Activated CD4-positive, alpha-beta memory T cell treated with anti-CD3 and anti-CD28 coated beads, Interleukin-2, amount 10 ng/mL, durations not matched to agents 7 days and 5 days (primary cell): ENCODE measurements around the gene SBF1. TPM values are rescaled to one million over a fixed set of nuclear protein-coding genes. Genes with fewer than 3 reads are reported as not detected.

Experiments
- CTCF ChIA-PET: fragments of 350-600 bp; sonication (Branson Sonifier 250); formaldehyde crosslinking; loops from one replicate; lab custom pipeline; 2021; ENCODE audit warnings: antibody characterized with exemption, inconsistent platforms; lab: Charles Lee
- POLR2A ChIA-PET: fragments of 350-600 bp; sonication (Branson Sonifier 250); formaldehyde crosslinking; loops from one replicate; lab custom pipeline; 2021; ENCODE audit warnings: antibody characterized with exemption; lab: Charles Lee
- DNase-seq: peaks from one replicate; pipeline ENCODE4 v3.0.0-alpha.2; 2020
- H3K27ac Mint-ChIP-seq: one replicate; pipeline ENCODE4 v1.8.0; 2021; ENCODE audit warnings: mild to moderate bottlenecking, mixed read lengths
- H3K27me3 Mint-ChIP-seq: one replicate; pipeline ENCODE4 v1.8.0; 2021; ENCODE audit warnings: mixed read lengths
- H3K36me3 Mint-ChIP-seq: one replicate; pipeline ENCODE4 v1.8.0; 2021; ENCODE audit warnings: low read depth, mixed read lengths
- H3K4me1 Mint-ChIP-seq: one replicate; pipeline ENCODE4 v1.8.0; 2021; ENCODE audit warnings: mixed read lengths
- H3K4me3 Mint-ChIP-seq: one replicate; pipeline ENCODE4 v1.8.0; 2021; ENCODE audit warnings: mild to moderate bottlenecking, mixed read lengths
- H3K9me3 Mint-ChIP-seq: one replicate; pipeline ENCODE4 v1.8.0; 2021; ENCODE audit warnings: mixed read lengths
- total RNA-seq, 2 experiments: library from RNA; stranded (reverse); gene quantifications; one replicate each; pipeline ENCODE4 v1.2.3, GENCODE V29; 2021

The SBF1 gene
- total RNA-seq, 2 experiments from 2014 or later, result 181 to 196 TPM

- ChIA-PET POLR2A (interaction anchor here (1.0 to 3.2 kb wide), 4 partner anchors 8 to 64 kb away, joined by 3 to 31 read pairs (median 4); partner anchors contain the start of genes CHKB, LMF2 and NCAPH2), CTCF (interaction anchor here (1.1 kb wide), 1 partner anchor 10 kb away, joined by 3 read pairs; the partner anchor contains the start of genes LMF2 and NCAPH2)
- Mint-ChIP-seq H3K9me3 (no peaks in the 10 kb centered on the region), H3K36me3 (peaks cover 41% of the 10 kb centered on the region), H3K27me3 (no peaks in the 10 kb centered on the region), H3K4me1 (peaks cover 12% of the 10 kb centered on the region), H3K4me3 (no peak overlapping the region), H3K27ac (no peak overlapping the region)
- DNase-seq, result no peak
These were observed 42.8 kb upstream of the SBF1 start for GRCh38 chr22:50517495-50518260.

- no peaks in the 10 kb centered on the region for H3K9me3 Mint-ChIP-seq
- ChIA-PET CTCF (no interaction called here), POLR2A (interaction anchor here (1.0 to 3.2 kb wide), 4 partner anchors 9 to 65 kb away, joined by 3 to 31 read pairs (median 4); partner anchors contain the start of genes CHKB, LMF2 and NCAPH2)
- no peak for DNase-seq
- H3K4me1 Mint-ChIP-seq, result peaks cover 18% of the 10 kb centered on the region
- H3K4me3 Mint-ChIP-seq, result no peak overlapping the region
- no peaks in the 10 kb centered on the region for H3K27me3 Mint-ChIP-seq
- H3K36me3 Mint-ChIP-seq, result peaks cover 49% of the 10 kb centered on the region
- no peak overlapping the region for H3K27ac Mint-ChIP-seq
These were observed 42.1 kb upstream of the SBF1 start for GRCh38 chr22:50516891-50517290.

GRCh38 chr22:50516068-50516467, 41.2 kb upstream of the SBF1 start:
- Mint-ChIP-seq H3K27ac (no peak overlapping the region), H3K9me3 (no peaks in the 10 kb centered on the region), H3K36me3 (peaks cover 48% of the 10 kb centered on the region), H3K4me1 (peaks cover 20% of the 10 kb centered on the region), H3K27me3 (no peaks in the 10 kb centered on the region), H3K4me3 (no peak overlapping the region)
- POLR2A ChIA-PET, result interaction anchor here (3.4 kb wide), 1 partner anchor 9 kb away, joined by 42 read pairs; the partner anchor contains the start of gene SCO2
- CTCF ChIA-PET, result interaction anchor here (2.9 kb wide), 1 partner anchor 9 kb away, joined by 10 read pairs; the partner anchor contains the start of gene SCO2
- no peak for DNase-seq

- Mint-ChIP-seq H3K4me1 (peaks cover 35% of the 10 kb centered on the region), H3K4me3 (no peak overlapping the region), H3K27me3 (no peaks in the 10 kb centered on the region), H3K27ac (no peak overlapping the region), H3K9me3 (no peaks in the 10 kb centered on the region), H3K36me3 (peaks cover 39% of the 10 kb centered on the region)
- CTCF ChIA-PET, result interaction anchor here (1.4 to 2.9 kb wide), 2 partner anchors 12 kb away, joined by 6 to 10 read pairs; partner anchors contain the start of gene SCO2
- POLR2A ChIA-PET, result interaction anchor here (3.4 to 7.7 kb wide), 2 partner anchors 12 to 14 kb away, joined by 42 to 321 read pairs; partner anchors contain the start of genes SCO2 and TYMP
- no peak for DNase-seq
These were observed 38.3 kb upstream of the SBF1 start for GRCh38 chr22:50513175-50513574.

- DNase-seq, result no peak
- no peaks in the 10 kb centered on the region for H3K9me3 Mint-ChIP-seq
- POLR2A ChIA-PET, result interaction anchor here (0.6 to 7.7 kb wide), 17 partner anchors 9 to 592 kb away, joined by 3 to 321 read pairs (median 13); partner anchors contain the start of genes ARSA, CHKB, KLHDC7B and SCO2
These were observed 34.1 kb upstream of the SBF1 start for GRCh38 chr22:50508897-50509296.

GRCh38 chr22:50507991-50508884, 33.4 kb upstream of the SBF1 start, which contains the start of gene NCAPH2:
Gene NCAPH2, plus strand, starts transcription at chr22:50508224. Its CDS starts 114 bp downstream, at chr22:50508338.
- H3K36me3 Mint-ChIP-seq, result peaks cover 31% of the 10 kb centered on the region
- H3K9me3 Mint-ChIP-seq, result no peaks in the 10 kb centered on the region
- ChIA-PET POLR2A (interaction anchor here (0.6 to 7.7 kb wide), 30 partner anchors 10 to 592 kb away, joined by 3 to 321 read pairs (median 4); partner anchors contain the start of genes ARSA, CHKB, HDAC10 and KLHDC7B), CTCF (interaction anchor here (0.6 to 4.3 kb wide), 14 partner anchors 8 to 231 kb away, joined by 3 to 102 read pairs (median 5); partner anchors contain the start of genes KLHDC7B, SCO2 and TYMP)
- H3K27ac Mint-ChIP-seq, result peak within 1 kb of the TSS; percentile 95
- peak within 1 kb of the TSS; percentile 96 for H3K4me3 Mint-ChIP-seq
- H3K4me1 Mint-ChIP-seq, result peaks cover 36% of the 10 kb centered on the region
- DNase-seq, result peak; percentile 98
- no peaks in the 10 kb centered on the region for H3K27me3 Mint-ChIP-seq

More at GRCh38 chr22:50508897-50509296, 34.1 kb upstream of the SBF1 start:
- peaks cover 31% of the 10 kb centered on the region for H3K36me3 Mint-ChIP-seq
- H3K4me1 Mint-ChIP-seq, result peaks cover 36% of the 10 kb centered on the region
- CTCF ChIA-PET, result interaction anchor here (1.3 to 4.3 kb wide), 7 partner anchors 9 to 112 kb away, joined by 3 to 102 read pairs (median 5); partner anchors contain the start of genes SCO2 and TYMP
- H3K27ac Mint-ChIP-seq, result peak overlapping the region; percentile 87
- H3K4me3 Mint-ChIP-seq, result peak overlapping the region; percentile 82
- H3K27me3 Mint-ChIP-seq, result no peaks in the 10 kb centered on the region

- no peaks in the 10 kb centered on the region for H3K9me3 Mint-ChIP-seq
- H3K27me3 Mint-ChIP-seq, result no peaks in the 10 kb centered on the region
- peaks cover 26% of the 10 kb centered on the region for H3K36me3 Mint-ChIP-seq
- ChIA-PET CTCF (interaction anchor here (0.6 to 4.3 kb wide), 12 partner anchors 9 to 231 kb away, joined by 3 to 102 read pairs (median 5); partner anchors contain the start of genes KLHDC7B, SCO2 and TYMP), POLR2A (interaction anchor here (0.6 to 7.7 kb wide), 24 partner anchors 9 to 263 kb away, joined by 3 to 321 read pairs (median 4); partner anchors contain the start of genes CHKB, HDAC10, KLHDC7B and SCO2)
- H3K4me3 Mint-ChIP-seq, result peak within 1 kb of the TSS; percentile 96
- H3K27ac Mint-ChIP-seq, result peak within 1 kb of the TSS; percentile 95
- DNase-seq, result peak; percentile 95
- H3K4me1 Mint-ChIP-seq, result peaks cover 32% of the 10 kb centered on the region
These were observed 32.7 kb upstream of the SBF1 start, which contains the start of gene LMF2 for GRCh38 chr22:50507421-50507990. Gene LMF2, minus strand, starts transcription at chr22:50507702. Its CDS starts 27 bp downstream, at chr22:50507675.

- no peak for DNase-seq
- POLR2A ChIA-PET, result interaction anchor here (0.8 to 7.7 kb wide), 11 partner anchors 8 to 238 kb away, joined by 3 to 321 read pairs (median 4); partner anchors contain the start of genes SCO2 and TYMP
- CTCF ChIA-PET, result interaction anchor here (1.2 to 4.3 kb wide), 6 partner anchors 9 to 230 kb away, joined by 5 to 102 read pairs (median 7); partner anchors contain the start of genes KLHDC7B and SCO2
- Mint-ChIP-seq H3K27ac (peak overlapping the region; percentile 89), H3K27me3 (no peaks in the 10 kb centered on the region), H3K9me3 (no peaks in the 10 kb centered on the region), H3K36me3 (peaks cover 22% of the 10 kb centered on the region), H3K4me3 (peak overlapping the region; percentile 96), H3K4me1 (peaks cover 26% of the 10 kb centered on the region)
These were observed 32.0 kb upstream of the SBF1 start for GRCh38 chr22:50506611-50507420.

GRCh38 chr22:50505776-50506610, 31.2 kb upstream of the SBF1 start:
- POLR2A ChIA-PET, result interaction anchor here (1.3 to 7.7 kb wide), 5 partner anchors 8 to 115 kb away, joined by 3 to 321 read pairs (median 21); partner anchors contain the start of genes SCO2 and TYMP
- peaks cover 25% of the 10 kb centered on the region for H3K4me1 Mint-ChIP-seq
- H3K27ac Mint-ChIP-seq, result no peak overlapping the region
- H3K27me3 Mint-ChIP-seq, result no peaks in the 10 kb centered on the region
- no peak for DNase-seq
- H3K9me3 Mint-ChIP-seq, result no peaks in the 10 kb centered on the region
- CTCF ChIA-PET, result interaction anchor here (1.2 kb wide), 1 partner anchor 8 kb away, joined by 8 read pairs; no protein-coding TSS in a partner anchor
- peaks cover 22% of the 10 kb centered on the region for H3K36me3 Mint-ChIP-seq
- H3K4me3 Mint-ChIP-seq, result peak overlapping the region; percentile 96

GRCh38 chr22:50505276-50505775, 30.5 kb upstream of the SBF1 start:
- Mint-ChIP-seq H3K27me3 (no peaks in the 10 kb centered on the region), H3K4me1 (peaks cover 25% of the 10 kb centered on the region), H3K27ac (no peak overlapping the region), H3K9me3 (no peaks in the 10 kb centered on the region), H3K4me3 (peak overlapping the region; percentile 21), H3K36me3 (peaks cover 22% of the 10 kb centered on the region)
- ChIA-PET POLR2A (interaction anchor here (1.5 to 7.7 kb wide), 2 partner anchors 22 to 43 kb away, joined by 3 to 321 read pairs; partner anchors contain the start of genes SCO2 and TYMP), CTCF (no interaction called here)
- DNase-seq, result no peak
